Measurements from ENCODE around the gene LHX4. TPM values are rescaled to one million over a fixed set of nuclear protein-coding genes. Genes with fewer than 3 reads are reported as not detected.

Gene LHX4
- total RNA-seq, 3 donors from 2014 or later: 0.03 TPM; not detected in 2

DNA sequence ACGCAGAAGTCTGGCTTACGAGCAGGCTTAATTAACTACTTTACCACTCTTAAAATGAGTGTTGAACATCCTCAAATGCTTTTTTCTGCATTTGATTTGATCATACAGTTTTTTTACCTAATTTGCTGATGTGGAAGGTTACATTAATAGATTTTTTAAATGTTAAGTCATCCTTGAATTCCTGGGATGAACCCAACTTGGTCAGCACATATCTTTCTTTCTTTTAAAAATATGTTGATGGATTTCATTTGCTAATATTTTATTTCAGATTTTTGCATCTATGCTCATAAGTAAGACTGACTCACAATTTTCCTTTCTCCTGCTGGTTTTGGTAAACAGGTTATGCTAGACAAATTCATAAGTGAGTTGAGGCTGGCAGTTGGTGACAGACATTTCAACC is 82.9 kb downstream of the LHX4 start:
- H3K36me3 Mint-ChIP-seq (ENCODE audit: insufficient read depth): peaks cover 38% of the 10 kb centered on the region
- ATAC-seq (no peak), DNase-seq (no peak)
- H3K27me3 Mint-ChIP-seq (ENCODE audit: low read depth): no peaks in the 10 kb centered on the region
- no peaks in the 10 kb centered on the region for H3K4me1 Mint-ChIP-seq (ENCODE audit: low read depth)
- H3K9me3 Mint-ChIP-seq: peaks cover 6% of the 10 kb centered on the region
- H3K4me3 Mint-ChIP-seq: no peak overlapping the region

DNA sequence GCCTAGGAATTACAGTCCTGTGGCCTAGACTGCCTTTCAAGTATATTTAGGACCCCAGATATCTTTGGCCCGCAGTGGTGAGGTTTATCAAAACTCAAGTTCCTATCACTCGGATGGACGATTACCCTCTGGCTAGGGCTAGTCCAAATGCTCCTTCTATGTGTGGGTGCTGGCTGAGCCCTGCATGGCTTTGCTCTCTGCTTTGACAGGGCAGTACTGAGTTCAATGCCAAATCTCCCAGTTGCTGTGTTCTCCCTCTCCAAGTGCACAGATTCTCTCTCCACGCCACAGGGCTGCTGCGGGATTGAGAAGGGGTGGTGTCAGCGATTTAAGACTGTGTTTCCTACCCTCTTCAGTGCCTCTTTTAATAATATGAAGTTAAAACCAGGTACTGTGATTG is 97.0 kb downstream of the LHX4 start:
- Mint-ChIP-seq H3K4me1 (ENCODE audit: low read depth) (no peaks in the 10 kb centered on the region), H3K9me3 (peaks cover 19% of the 10 kb centered on the region), H3K36me3 (ENCODE audit: insufficient read depth) (peaks cover 16% of the 10 kb centered on the region), H3K27me3 (ENCODE audit: low read depth) (no peaks in the 10 kb centered on the region), H3K4me3 (no peak overlapping the region)
- ATAC-seq (no peak), DNase-seq (no peak)

Other genes with a start within 250 kb of the LHX4 start
- gene QSOX1, start 75.4 kb upstream of the LHX4 start, total RNA-seq: 10 to 100 TPM; 34.3 to 38.5 (median 38.1) TPM

Measured in activated T-cell treated with anti-CD3 and anti-CD28 coated beads, Interleukin-2, amount 50 U/mL, for 4 hours (primary cell).